GM21786 (cell line): ENCODE results near the gene PADI2.

ENCODE experiments used
- ATAC-seq: cut with Tn5 transposase; IDR thresholded peaks from one replicate; pipeline ENCODE4 v1.9.1; 2021; ENCODE audit not compliant: unreplicated experiment

Gene PADI2

GRCh38 chr1:17140279-17140678 is 21.0 kb upstream of the PADI2 start:
- no peak for ATAC-seq

DNA sequence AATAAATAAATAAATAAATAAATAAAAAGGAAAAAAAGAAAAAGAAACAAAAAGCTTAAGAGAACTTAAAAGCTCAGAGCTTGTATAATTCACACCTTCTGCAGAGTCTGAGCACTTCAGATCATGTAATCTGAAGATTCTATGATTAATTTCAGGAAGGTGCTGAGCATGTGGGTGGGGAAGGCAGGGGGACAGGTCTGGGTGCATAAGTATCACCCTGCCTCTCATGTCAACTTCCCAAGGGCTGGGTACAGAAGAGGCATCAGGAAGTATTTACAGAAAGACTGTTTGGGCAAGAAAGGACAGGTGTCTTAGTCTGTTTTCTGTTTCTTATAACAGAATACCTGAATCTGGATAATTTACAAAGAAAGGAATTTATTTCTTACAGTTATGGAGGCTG is 20.4 kb upstream of the PADI2 start:
- ATAC-seq = no peak

- ATAC-seq = no peak
Observed at GRCh38 chr1:17137441-17137840, 18.2 kb upstream of the PADI2 start.

DNA sequence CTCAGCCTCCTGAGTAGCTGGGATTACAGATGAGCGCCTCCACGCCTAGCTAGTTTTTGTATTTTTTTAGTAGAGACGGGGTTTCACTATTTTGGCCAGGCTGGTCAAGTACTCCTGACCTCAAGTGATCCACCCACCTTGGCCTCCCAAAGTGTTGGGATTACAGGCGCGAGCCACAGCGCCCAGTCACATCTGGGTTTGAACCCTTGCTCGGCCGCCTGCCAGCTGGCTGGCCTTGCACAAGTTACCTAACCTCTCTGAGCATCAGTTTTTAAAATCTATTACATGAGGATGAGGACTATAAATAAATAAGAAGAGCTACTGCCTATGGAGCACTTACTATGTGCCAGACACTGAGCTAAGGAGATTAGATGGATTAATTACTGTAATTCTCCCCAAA is 17.7 kb upstream of the PADI2 start:
- no peak for ATAC-seq

DNA sequence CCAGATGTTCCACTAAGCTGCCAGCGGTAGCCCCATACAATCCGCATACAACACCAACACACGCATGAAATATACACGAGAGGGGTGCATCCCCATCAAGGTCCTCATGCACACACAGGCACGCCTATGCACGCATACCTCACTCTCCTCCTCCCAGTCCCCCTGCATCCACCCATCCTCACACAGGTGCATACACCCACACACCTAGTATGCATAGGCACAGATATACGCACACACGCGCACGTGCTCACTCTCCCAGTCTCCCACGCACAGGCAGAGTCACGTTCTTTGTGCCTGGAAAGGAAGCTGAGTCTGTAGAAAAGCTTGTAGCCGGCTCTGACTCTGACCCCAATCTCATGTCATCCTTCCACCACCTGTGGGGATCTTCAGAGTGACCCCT is 16.9 kb upstream of the PADI2 start:
- ATAC-seq = no peak

- no peak for ATAC-seq
Observed at GRCh38 chr1:17135530-17135929, 16.3 kb upstream of the PADI2 start.

DNA sequence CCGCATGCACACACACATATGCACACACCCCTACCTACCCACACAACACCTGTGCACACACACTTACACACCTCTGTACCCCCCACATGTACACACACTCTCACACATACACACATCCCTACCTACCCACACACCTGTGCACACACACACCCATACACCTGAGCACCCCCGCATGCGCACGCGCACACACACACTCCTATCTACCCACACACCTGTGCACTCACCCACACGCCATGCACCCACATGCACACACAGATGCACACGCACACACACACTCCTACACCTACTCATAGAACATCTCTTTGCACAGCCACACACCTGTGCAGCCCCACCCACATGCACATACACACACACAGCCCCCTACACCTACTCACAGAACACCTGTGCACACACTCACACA is 15.5 kb upstream of the PADI2 start:
- ATAC-seq = no peak

DNA sequence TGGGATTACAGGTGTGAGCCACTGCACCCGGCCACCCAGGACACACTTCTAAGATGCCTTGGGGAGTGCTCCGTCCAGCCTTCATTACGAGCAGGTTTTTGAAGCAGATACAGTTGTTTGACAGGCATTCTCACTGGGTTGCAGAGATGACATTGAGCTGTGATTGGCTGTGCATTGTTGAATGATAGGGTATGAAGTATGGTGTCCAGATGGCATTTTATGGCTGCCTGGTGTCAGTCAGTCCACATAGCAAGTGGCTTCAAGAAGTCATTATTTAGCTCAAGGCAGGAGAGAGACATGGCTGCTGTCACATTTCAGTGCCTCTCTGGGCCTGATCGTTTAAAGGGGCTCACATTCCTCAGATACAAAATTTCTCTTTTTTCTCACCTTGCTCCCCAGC is 14.8 kb upstream of the PADI2 start:
- ATAC-seq = no peak

DNA sequence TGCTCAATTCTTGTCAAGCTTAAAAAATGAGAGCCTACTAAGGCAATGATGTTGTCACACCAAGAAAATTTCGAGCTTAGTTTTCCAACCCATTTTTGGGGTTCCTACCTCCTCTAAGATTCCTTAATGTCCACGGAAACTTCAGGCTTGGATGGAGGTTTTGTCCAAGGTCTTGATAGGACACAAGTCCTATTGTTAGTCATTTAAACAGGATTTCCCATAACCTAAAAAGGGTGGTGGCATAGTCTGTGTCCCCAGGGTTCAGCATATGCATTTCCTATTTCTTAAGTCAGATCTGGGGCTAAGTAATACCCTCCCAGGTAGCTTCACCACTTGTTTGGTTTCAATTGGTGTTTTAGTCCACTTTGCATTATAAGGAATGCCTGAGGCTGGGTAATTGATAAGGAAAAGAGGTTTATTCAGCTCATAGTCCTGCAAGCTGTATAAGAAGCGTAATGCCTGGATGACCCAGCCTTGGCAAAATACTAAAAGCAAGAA is 10.9 kb upstream of the PADI2 start:
- no peak for ATAC-seq

DNA sequence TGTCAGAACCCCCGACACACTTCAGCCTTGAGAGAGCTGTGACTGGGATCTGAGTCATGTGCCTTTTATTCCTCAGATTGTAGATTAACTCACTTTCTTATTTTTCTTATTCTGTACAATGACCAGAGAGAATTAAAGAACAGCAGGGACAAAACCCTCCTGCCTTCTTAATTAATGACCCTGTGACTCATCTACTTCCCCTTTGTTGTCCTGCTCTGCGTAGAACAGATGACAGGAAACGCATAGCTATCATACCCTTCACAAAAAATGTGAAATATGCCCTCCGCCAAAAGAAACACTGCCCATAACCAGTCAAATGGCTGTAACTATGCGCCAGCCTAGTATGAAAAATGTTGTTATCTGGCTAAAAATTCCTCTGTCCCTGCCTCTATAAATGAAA is 9.1 kb upstream of the PADI2 start:
- ATAC-seq = no peak

- peak; percentile 46 for ATAC-seq
Observed at GRCh38 chr1:17125756-17126237, 6.5 kb upstream of the PADI2 start.

GRCh38 chr1:17123196-17124045 is 4.2 kb upstream of the PADI2 start:
- ATAC-seq = no peak

DNA sequence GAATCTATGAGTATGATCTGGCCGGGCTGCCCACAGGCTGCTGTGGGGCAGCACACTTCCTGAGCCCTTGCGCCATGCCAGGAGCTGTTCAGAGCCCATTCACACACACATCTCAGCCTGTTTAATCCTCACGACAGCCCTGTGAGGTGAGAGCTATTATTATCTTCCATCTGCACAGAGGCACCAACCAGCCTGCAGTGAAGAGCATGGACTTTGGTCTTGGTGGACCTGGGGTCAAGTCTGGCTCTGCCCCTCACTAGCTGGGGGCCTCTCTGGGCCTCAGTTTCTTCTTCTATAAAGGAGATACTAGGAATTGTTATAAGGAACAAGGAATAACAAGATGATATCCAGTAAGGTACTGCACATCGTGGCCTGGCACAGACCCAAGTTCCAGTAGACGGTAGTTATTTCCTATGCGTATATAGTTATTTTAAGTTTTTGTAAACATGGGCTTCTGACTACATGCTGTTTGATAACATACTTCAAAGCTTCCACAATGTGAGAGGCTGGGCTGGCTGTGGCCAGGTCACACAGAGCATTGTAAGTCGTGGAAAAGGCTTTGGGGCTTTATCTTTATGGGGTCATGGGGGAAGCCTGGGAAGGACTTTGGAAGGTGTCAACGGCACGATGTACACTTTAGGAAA is 3.4 kb upstream of the PADI2 start:
- no peak for ATAC-seq

GRCh38 chr1:17121881-17122280 is 2.6 kb upstream of the PADI2 start:
- no peak for ATAC-seq

DNA sequence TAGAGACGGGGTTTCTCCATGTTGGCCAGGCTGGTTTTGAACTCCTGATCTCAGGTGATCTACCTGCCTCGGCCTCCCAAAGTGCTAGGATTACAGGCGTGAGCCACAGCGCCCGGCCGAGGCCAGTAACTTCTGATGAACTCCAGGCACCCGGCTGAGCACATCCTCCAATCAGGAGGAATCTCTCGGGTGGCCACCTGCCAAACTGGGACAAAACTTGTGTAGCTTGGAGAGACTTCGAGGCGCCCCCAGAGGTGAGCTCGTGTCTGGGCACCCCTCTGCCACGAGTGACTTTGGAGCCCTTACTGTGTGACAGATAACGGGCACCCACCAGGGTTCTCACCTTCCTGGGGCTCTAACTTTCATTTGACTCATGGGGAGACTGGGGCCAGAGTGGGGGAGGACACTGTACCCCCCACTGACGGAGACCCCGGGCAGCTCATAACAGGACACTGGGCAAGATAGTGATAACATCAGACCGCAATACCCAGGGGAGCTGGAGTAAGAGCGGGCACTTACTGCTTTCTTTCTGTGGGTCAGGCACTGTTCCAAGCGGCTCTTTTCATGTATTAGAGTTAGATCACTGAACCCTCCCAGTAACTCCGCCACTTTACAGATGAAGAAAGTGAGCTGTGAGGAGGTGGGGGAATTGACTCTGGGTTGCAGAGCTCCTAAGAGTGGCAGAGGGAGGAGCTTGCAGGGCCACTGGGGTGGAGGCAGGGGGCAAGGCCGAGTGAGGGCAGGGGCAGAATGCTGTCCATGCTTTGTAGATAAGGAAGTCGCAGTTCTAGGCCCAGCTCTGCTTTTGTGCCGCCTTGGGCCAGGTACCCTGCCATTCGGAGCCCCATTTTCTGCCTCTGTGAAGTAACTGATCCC is 1.9 kb upstream of the PADI2 start:
- no peak for ATAC-seq

DNA sequence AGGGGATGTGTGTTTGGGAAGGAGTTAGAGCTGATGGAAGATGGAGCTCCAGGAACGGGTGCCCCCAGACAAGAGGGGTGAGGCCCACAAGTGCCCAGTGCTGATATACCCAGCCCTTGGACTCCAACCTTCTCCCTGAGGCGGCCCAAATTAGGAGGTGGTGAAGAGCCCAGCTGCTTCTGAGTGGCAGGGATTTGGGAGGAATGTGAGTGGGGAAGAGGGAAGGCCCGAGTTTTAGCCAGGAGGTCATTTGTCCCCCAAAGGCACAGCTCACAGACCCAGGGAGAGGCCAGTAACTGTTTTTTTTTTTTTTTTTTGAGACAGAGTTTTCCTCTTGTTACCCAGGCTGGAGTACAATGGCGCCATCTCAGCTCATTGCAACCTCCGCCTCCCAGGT is 1.2 kb upstream of the PADI2 start:
- no peak for ATAC-seq

GRCh38 chr1:17119773-17120480 is 676 bp upstream of the PADI2 start:
- peak; percentile 47 for ATAC-seq

DNA sequence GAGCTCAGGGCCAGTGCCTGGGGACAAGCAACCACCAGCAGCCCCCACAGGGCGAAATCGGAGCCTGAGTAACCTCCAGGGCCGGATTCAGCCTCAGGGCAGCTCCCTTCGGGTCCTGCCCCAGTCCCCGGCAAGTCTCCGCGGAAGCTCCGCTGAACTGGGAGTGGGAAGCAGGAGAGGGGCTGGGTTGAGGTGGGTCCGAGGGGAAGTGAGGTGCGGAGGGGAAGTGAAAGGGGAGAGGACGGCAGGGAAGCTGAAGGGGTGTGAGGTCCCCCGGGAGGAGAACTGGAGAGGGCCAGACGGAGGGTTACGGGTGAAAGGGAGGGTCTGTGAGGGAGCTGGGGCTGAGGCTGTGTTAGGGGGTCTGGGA is 560 bp downstream of the PADI2 start:
- no peak for ATAC-seq

- ATAC-seq = no peak
Observed at GRCh38 chr1:17118268-17118667, 983 bp downstream of the PADI2 start.

GRCh38 chr1:17117451-17118265 is 1.6 kb downstream of the PADI2 start:
- ATAC-seq = no peak
